Spinal cord (tissue), 10 donors: ENCODE measurements around the gene ANGPTL2. TPM values are rescaled to one million over a fixed set of nuclear protein-coding genes. Genes with fewer than 3 reads are reported as not detected.

Experiments used
- DNase-seq, 6 donors: peaks; one replicate each; pipeline versions ENCODE4 v3.0.0 to v3.0.0-alpha.2; 2013 to 2015; ENCODE audit warnings: low spot score in 6 of 6, low read depth in 4 of 6
- H3K27ac ChIP-seq: one replicate; pipeline ENCODE4 v1.5.1; 2013; ENCODE audit warnings: low read depth, low read length, control low read depth
- H3K27me3 ChIP-seq: one replicate; pipeline ENCODE4 v1.6.1; 2013; ENCODE audit warnings: low read length; ENCODE audit not compliant: control insufficient read depth, insufficient read depth
- H3K36me3 ChIP-seq: one replicate; pipeline ENCODE4 v1.6.1; 2013; ENCODE audit warnings: low read length; ENCODE audit not compliant: control insufficient read depth, insufficient read depth
- H3K4me1 ChIP-seq: one replicate; pipeline ENCODE4 v1.6.1; 2013; ENCODE audit warnings: low read length; ENCODE audit not compliant: control insufficient read depth, insufficient read depth
- H3K4me3 ChIP-seq: one replicate; pipeline ENCODE4 v1.5.1; 2013; ENCODE audit warnings: low read depth, low read length, control low read depth
- H3K9me3 ChIP-seq: one replicate; pipeline ENCODE4 v1.6.1; 2013; ENCODE audit warnings: low read length; ENCODE audit not compliant: control insufficient read depth, insufficient read depth
- WGBS: methylation state at CpG from one replicate; pipeline ENCODE4 v1.1.5; 2013; ENCODE audit warnings: missing lambda C conversion rate; ENCODE audit not compliant: insufficient coverage; 5-methylcytosine and 5-hydroxymethylcytosine counted together
- polyA plus RNA-seq, 2 donors: library from polyadenylated mRNA; unstranded; fragments of 120-200 nt; gene quantifications; one replicate each; pipeline ENCODE4 v1.2.1, GENCODE V29; 2013; ENCODE audit not compliant: insufficient read length in 2 of 2
- total RNA-seq, 2 donors: library from RNA; depleted of rRNA in 1 of 2; stranded (reverse); fragments of 120-200 nt in 1 of 2; fragments of >200 nt in 1 of 2; gene quantifications; one replicate each; pipeline versions ENCODE4 v1.2.3 to v1.2.4, GENCODE V29; 2013 to 2014
- donor health status: healthy.

ANGPTL2 gene
- total and polyA plus RNA-seq, 4 donors: 22.1 to 58.5 (median 46.4) TPM

DNA sequence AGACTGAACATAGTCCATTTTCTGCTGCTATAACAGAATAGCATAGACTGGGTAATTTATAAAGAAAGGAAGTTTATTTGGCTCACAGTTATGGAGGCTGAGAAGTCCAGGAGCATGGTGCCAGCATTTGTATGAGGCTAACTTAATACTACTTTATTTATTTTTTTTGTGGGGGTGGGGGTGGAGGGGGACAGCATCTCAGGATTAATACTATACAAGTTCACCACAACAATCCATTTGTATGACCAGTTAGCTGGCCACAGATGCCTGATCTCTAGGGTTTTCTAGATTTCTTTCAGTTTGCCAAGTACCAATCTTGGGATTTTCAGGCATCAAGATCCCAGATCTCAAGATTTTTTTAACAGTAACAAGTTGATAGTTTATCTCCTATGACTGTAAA is 20.3 kb downstream of the ANGPTL2 start:
- Histone ChIP-seq H3K4me3 (no peak overlapping the region), H3K4me1 (peaks cover 12% of the 10 kb centered on the region), H3K9me3 (no peaks in the 10 kb centered on the region), H3K27me3 (no peaks in the 10 kb centered on the region), H3K36me3 (peaks cover 10% of the 10 kb centered on the region), H3K27ac (no peak overlapping the region)
- DNase-seq: no peak

DNA sequence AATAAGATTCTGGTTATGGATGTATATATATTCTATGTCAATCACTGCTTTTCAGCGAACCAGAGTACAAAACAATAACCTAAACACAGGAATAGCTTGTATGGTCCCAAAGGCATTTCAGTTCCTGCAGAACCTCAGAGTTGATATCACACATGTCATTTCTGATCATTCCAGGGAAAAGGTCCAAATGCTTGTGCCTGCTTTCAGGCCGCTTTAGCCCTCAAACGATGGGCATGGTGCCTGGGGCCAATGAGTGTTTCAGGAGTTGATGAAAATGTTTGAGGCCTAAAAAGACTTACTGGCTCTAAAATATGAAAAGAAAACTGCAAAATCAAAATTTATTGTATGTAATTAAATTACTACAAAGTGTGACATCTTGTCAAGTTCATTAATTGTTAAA is 22.8 kb downstream of the ANGPTL2 start:
- H3K27me3 ChIP-seq: no peaks in the 10 kb centered on the region
- DNase-seq: no peak
- no peaks in the 10 kb centered on the region for H3K9me3 ChIP-seq
- H3K4me1 ChIP-seq: peaks cover 21% of the 10 kb centered on the region
- H3K4me3 ChIP-seq: no peak overlapping the region
- peaks cover 16% of the 10 kb centered on the region for H3K36me3 ChIP-seq
- WGBS: 67% methylated on average over 1 of the region's 3 CpGs
- H3K27ac ChIP-seq: peak overlapping the region; percentile 29

DNA sequence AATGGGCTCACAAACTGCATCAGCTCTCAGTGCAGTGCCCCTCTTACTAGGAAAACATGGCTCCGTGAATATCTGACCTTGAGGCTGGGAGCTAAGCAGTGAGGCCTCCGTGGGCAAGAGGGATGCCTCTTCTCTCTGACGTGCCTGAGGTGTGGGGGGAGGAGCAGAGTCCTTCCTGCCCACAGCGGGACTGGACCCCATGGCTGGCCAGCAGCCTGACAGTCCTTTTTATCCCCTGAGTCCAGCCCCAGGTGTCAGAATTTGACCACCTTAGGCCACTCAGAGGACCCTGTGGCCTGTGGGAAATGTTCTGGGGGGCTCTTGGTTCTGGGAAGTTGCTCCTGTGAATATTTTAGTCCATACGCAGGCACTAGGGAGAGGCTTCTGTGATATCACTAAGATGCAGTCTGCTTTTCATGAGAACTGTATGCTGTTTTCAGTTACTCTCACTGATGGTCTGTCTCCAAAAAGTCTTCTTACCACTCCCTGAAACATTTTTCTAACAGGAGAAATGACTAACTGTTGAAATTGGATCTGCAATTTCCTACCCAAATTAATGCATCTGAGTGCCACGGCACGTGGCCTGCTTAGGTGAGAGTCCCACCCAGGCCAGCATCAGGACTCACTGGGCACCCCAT is 23.4 kb downstream of the ANGPTL2 start:
- Histone ChIP-seq H3K27me3 (no peaks in the 10 kb centered on the region), H3K27ac (peak overlapping the region; percentile 42), H3K4me1 (peaks cover 15% of the 10 kb centered on the region), H3K4me3 (no peak overlapping the region), H3K9me3 (no peaks in the 10 kb centered on the region), H3K36me3 (peaks cover 16% of the 10 kb centered on the region)
- no peak for DNase-seq
- WGBS: 78% methylated on average over 4 of the region's 7 CpGs

DNA sequence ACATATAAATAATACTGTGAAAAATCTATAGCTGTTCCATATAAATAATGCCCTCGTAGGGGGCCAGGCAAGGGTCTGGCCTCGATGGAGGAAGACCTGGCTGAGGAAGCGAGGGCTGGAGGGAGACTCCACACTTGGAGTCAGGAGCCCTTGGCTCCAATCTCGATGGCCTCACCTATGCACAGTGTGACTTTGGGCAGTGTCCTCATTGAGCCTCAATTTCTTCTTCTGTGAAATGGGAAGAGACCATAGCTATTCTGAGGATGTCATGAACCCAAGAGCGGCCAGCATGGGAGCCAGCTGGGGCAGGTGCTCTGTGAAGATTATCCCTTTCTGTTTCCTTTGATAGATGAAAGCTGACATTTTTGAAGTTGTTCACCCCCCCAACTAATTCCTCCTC is 24.8 kb downstream of the ANGPTL2 start:
- Histone ChIP-seq H3K4me1 (peaks cover 15% of the 10 kb centered on the region), H3K27ac (no peak overlapping the region), H3K9me3 (no peaks in the 10 kb centered on the region), H3K4me3 (no peak overlapping the region), H3K27me3 (no peaks in the 10 kb centered on the region), H3K36me3 (peaks cover 29% of the 10 kb centered on the region)
- WGBS: 93% methylated on average over 4 of the region's 5 CpGs
- no peak for DNase-seq

DNA sequence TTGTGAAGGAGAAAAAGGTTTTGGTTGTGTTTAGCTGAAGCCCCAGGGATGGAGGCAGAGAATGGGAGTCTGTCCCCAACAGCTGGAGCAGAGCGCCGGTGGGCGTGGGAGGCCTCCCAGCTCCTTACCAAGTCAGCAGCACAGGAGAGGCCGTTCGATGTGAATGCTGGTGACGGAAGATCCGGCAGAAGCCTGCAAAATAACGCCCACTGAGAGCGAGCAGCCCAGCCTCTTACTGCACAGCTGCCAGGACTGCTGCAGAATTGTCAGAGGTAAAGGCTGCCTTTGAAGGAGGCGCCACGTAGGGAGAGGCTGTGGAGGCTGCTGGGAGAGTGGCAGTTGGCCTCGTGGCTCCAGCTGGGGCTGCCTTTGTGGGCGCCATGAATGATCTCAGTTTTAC is 26.2 kb downstream of the ANGPTL2 start:
- H3K36me3 ChIP-seq: peaks cover 41% of the 10 kb centered on the region
- no peak overlapping the region for H3K4me3 ChIP-seq
- DNase-seq: peak in 2 of 6 donors; percentile 53 to 55
- H3K27ac ChIP-seq: peak overlapping the region; percentile 67
- no peaks in the 10 kb centered on the region for H3K27me3 ChIP-seq
- H3K9me3 ChIP-seq: no peaks in the 10 kb centered on the region
- H3K4me1 ChIP-seq: peaks cover 20% of the 10 kb centered on the region
- 57% methylated on average over 13 of the region's 13 CpGs for WGBS

DNA sequence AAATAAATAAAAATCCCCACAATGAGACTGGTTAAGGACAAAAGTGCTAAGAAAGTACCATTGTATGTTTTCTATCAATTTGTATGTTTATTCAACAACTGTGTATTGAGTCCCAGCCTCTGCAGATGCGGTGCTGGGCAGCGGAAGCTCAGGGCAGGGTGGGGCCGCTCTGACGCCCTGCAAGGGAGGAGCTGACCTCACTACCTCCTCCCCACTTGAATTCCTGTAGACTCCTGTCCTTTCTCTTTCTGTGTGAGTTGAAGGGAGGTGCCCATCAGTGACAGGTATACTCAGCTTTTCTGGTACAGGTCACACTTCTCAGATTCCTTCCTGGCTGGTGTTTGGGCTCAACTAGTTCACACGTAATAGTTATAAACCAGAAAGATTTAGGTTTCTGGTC is 27.0 kb downstream of the ANGPTL2 start:
- no peaks in the 10 kb centered on the region for H3K27me3 ChIP-seq
- H3K4me3 ChIP-seq: no peak overlapping the region
- peaks cover 22% of the 10 kb centered on the region for H3K4me1 ChIP-seq
- H3K27ac ChIP-seq: peak overlapping the region; percentile 67
- H3K9me3 ChIP-seq: no peaks in the 10 kb centered on the region
- H3K36me3 ChIP-seq: peaks cover 47% of the 10 kb centered on the region
- no peak for DNase-seq
- whole genome bisulfite sequencing: 100% methylated on average over 1 of the region's 5 CpGs

DNA sequence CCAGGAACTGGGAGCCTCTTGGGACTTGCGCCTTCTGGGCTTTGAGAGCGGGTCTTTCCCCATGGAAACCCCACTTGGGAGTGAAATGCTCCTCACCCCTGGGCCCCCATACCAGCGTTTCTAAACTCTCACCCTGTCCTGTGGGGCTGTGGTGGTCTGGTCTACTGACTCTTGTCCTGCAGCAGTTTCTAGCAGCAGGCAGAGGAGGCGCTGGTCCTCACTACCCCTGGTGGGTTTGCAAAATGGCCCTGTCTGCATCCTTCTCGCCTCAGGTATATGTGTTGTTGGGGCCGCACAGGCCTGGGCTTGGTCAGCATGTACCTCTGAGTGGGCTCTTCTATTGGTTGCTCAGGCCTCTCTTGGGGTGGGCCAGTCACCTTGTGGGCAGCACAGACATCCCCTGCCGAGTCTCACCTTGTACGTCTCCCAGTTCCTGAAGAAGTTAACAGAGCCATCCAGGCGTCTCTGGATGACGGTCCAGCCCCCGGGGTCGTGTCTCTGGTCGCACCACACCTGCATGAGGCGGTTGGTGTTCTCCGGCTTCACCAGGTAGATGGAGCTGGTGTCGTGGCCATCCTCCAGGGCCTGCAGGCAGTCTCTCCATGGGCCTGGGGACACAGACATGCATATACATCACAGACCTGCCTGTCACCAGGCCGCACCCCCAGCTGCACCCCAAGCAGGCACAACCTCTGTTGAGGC is 29.0 kb downstream of the ANGPTL2 start:
- no peak for DNase-seq
- peaks cover 58% of the 10 kb centered on the region for H3K36me3 ChIP-seq
- no peak overlapping the region for H3K4me3 ChIP-seq
- H3K4me1 ChIP-seq: peaks cover 22% of the 10 kb centered on the region
- H3K9me3 ChIP-seq: no peaks in the 10 kb centered on the region
- H3K27ac ChIP-seq: no peak overlapping the region
- WGBS: 97% methylated on average over 14 of the region's 17 CpGs
- no peaks in the 10 kb centered on the region for H3K27me3 ChIP-seq

DNA sequence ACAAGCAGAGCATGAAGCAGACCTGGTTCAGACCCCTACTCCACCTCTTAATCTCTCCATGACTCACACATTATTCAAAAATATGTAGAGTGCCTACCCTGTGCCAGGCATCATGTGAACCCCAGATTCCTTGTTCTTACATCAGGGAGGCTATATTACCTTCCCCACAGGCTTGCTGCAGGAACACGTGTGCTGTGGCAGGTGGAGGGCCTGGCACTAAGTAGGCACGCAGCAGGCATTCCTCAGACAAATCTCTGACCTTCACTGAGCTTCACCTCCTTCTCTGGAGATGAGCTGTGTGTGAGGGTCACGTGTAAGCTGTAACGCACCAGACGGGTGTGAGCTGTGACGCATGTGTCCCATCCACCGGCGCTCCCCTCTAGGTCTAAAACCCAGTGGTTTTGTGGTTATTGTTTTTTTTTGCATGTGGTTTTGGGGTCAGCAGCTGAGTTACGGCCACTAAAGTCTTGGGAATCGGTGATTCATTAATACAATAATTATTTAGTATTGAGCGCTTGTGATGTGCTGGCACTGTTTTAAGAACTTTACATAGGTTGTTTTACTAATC is 30.3 kb downstream of the ANGPTL2 start:
- WGBS: 89% methylated on average over 5 of the region's 11 CpGs
- Histone ChIP-seq H3K27ac (no peak overlapping the region), H3K36me3 (peaks cover 57% of the 10 kb centered on the region), H3K27me3 (no peaks in the 10 kb centered on the region), H3K4me1 (peaks cover 18% of the 10 kb centered on the region), H3K9me3 (no peaks in the 10 kb centered on the region), H3K4me3 (no peak overlapping the region)
- DNase-seq: no peak

DNA sequence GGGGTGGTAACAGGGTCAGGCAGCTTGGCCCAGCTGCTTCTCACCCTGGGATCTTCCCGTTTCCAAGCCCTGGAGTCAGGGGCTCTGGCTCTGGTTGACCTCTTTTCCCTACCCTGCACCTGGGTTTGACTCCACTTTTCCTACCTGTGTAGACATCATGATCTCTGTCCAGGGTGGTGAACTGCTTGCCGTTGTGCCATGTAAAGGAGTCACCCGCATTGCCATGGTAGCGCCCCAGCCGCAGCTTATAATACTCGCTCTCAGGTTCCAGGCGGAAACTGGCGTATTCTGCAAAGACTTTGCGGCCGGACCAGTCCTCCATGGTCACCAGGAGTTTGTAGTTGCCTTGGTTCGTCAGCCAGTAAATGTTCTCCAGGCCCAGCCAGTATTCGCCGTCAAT is 30.9 kb downstream of the ANGPTL2 start:
- H3K27me3 ChIP-seq: no peaks in the 10 kb centered on the region
- no peak for DNase-seq
- peaks cover 57% of the 10 kb centered on the region for H3K36me3 ChIP-seq
- peaks cover 18% of the 10 kb centered on the region for H3K4me1 ChIP-seq
- H3K27ac ChIP-seq: no peak overlapping the region
- H3K4me3 ChIP-seq: no peak overlapping the region
- WGBS: 86% methylated on average over 13 of the region's 13 CpGs
- no peaks in the 10 kb centered on the region for H3K9me3 ChIP-seq
